Activated naive CD8-positive, alpha-beta T cell treated with anti-CD3 and anti-CD28 coated beads, Interleukin-2, amount 50 U/mL, for 16 hours (primary cell): ENCODE results near the gene PRR5.

Experiments
- DNase-seq: peaks from one replicate; pipeline ENCODE4 v3.0.0-alpha.2; 2020; ENCODE audit warnings: low read depth, low spot score

PRR5 gene

GRCh38 chr22:44755417-44755816 lies 53.4 kb downstream of the PRR5 start:
- no peak for DNase-seq

- DNase-seq: no peak
Observed at GRCh38 chr22:44755956-44756361, 54.0 kb downstream of the PRR5 start.

- no peak for DNase-seq
Observed at GRCh38 chr22:44758344-44758973, 56.5 kb downstream of the PRR5 start.

GRCh38 chr22:44759001-44759400 lies 57.0 kb downstream of the PRR5 start:
- no peak for DNase-seq

GRCh38 chr22:44759430-44760310 lies 57.7 kb downstream of the PRR5 start:
- DNase-seq: no peak

- DNase-seq: no peak
Observed at GRCh38 chr22:44760476-44760875, 58.5 kb downstream of the PRR5 start.

GRCh38 chr22:44761025-44761424 lies 59.0 kb downstream of the PRR5 start:
- DNase-seq: no peak

- no peak for DNase-seq
Observed at GRCh38 chr22:44764373-44764772, 62.4 kb downstream of the PRR5 start.

- no peak for DNase-seq
Observed at GRCh38 chr22:44764974-44765373, 63.0 kb downstream of the PRR5 start.

- DNase-seq: no peak
Observed at GRCh38 chr22:44765571-44766285, 63.7 kb downstream of the PRR5 start.

GRCh38 chr22:44773082-44773481 lies 71.1 kb downstream of the PRR5 start:
- no peak for DNase-seq

- DNase-seq: no peak
Observed at GRCh38 chr22:44775862-44776261, 73.9 kb downstream of the PRR5 start.

GRCh38 chr22:44776605-44777363 lies 74.8 kb downstream of the PRR5 start:
- DNase-seq: no peak

- no peak for DNase-seq
Observed at GRCh38 chr22:44777364-44777755, 75.4 kb downstream of the PRR5 start.

- no peak for DNase-seq
Observed at GRCh38 chr22:44780876-44781449, 79.0 kb downstream of the PRR5 start.

GRCh38 chr22:44782363-44782963 lies 80.5 kb downstream of the PRR5 start:
- DNase-seq: no peak

- DNase-seq: no peak
Observed at GRCh38 chr22:44783091-44783490, 81.1 kb downstream of the PRR5 start.

- no peak for DNase-seq
Observed at GRCh38 chr22:44783581-44783980, 81.6 kb downstream of the PRR5 start.

GRCh38 chr22:44786136-44786535 lies 84.1 kb downstream of the PRR5 start:
- no peak for DNase-seq

GRCh38 chr22:44786610-44787009 lies 84.6 kb downstream of the PRR5 start:
- no peak for DNase-seq
